Thyroid gland (tissue), 4 donors: Measurements from ENCODE around the gene ZNF556. TPM values are rescaled to one million over a fixed set of nuclear protein-coding genes. Genes with fewer than 3 reads are reported as not detected.

Experiments used
- DNase-seq, 2 donors: peaks; one replicate each; pipeline ENCODE4 v3.0.0-alpha.2; 2019
- H3K27ac ChIP-seq, 3 donors: fragments of 200-600 bp; sonication (generic); 1 replicate in 2 of 3; 2 replicates in 1 of 3; pipeline ENCODE4 v1.5.1; 2016 to 2019; ENCODE audit warnings: mild to moderate bottlenecking in 1 of 3, moderate library complexity in 1 of 3
- H3K27me3 ChIP-seq: fragments of 200-600 bp; sonication (generic); one replicate; pipeline ENCODE4 v1.5.1; 2019
- H3K36me3 ChIP-seq, 2 donors: fragments of 200-600 bp; sonication (generic); one replicate each; pipeline ENCODE4 v1.5.1; 2016 to 2019
- H3K4me1 ChIP-seq, 2 donors: fragments of 200-600 bp; sonication (generic); one replicate each; pipeline ENCODE4 v1.5.1; 2017 to 2019
- H3K4me3 ChIP-seq, 3 donors: fragments of 200-600 bp; sonication (generic); replicated peaks in 1 of 3; 1 replicate in 2 of 3; 2 replicates in 1 of 3; pipeline ENCODE4 v1.5.1; 2016; ENCODE audit warnings: mild to moderate bottlenecking in 1 of 3
- H3K9me3 ChIP-seq: fragments of 200-600 bp; sonication (generic); one replicate; pipeline ENCODE4 v1.5.1; 2017
- CTCF ChIP-seq, 6 experiments: fragments of 200-600 bp in 3 of 6; fragments of 450-650 bp in 3 of 6; sonication (generic) in 3 of 6; IDR thresholded peaks; one replicate each; pipeline ENCODE4 v1.5.1; 2016 to 2019; ENCODE audit warnings: antibody characterized with exemption in 6 of 6, mild to moderate bottlenecking in 2 of 6, inconsistent platforms in 1 of 6, moderate library complexity in 1 of 6
- POLR2A ChIP-seq, 2 donors: fragments of 450-650 bp; IDR thresholded peaks; one replicate each; pipeline ENCODE4 v1.6.1; 2017; ENCODE audit warnings: antibody characterized with exemption in 2 of 2, mild to moderate bottlenecking in 2 of 2, moderate library complexity in 1 of 2
- WGBS, 2 donors: methylation state at CpG; one replicate each; pipeline ENCODE4 v1.1.5; 2017; 5-methylcytosine and 5-hydroxymethylcytosine counted together
- intact Hi-C: fragments of 100-400 bp; cut with DNase I; formaldehyde crosslinking; loops from one replicate; pipeline ENCODE4 v1.15.1; 2023
- total RNA-seq, 4 donors: library from RNA; depleted of rRNA; stranded (reverse); fragments of >200 nt; gene quantifications; one replicate each; pipeline ENCODE4 v1.2.3, GENCODE V29; 2016

ZNF556 gene
- total RNA-seq, 4 donors from 2014 or later = not detected

GRCh38 chr19:2823646-2824045, 43.5 kb upstream of the ZNF556 start:
- no peak for DNase-seq
- H3K4me3 ChIP-seq = no peak overlapping the region
- no peaks in the 10 kb centered on the region for H3K27me3 ChIP-seq
- WGBS, 2 donors = 86 to 91% methylated on average over 4 to 8 of the region's 9 CpGs
- H3K4me1 ChIP-seq = peaks cover 6% of the 10 kb centered on the region in 2 donors
- no peak for TF ChIP-seq POLR2A (IDR thresholded peaks at IDR 0.05)
- TF ChIP-seq CTCF (IDR thresholded peaks at IDR 0.05) = no peak
- H3K9me3 ChIP-seq = no peaks in the 10 kb centered on the region
- peaks cover 10% of the 10 kb centered on the region in 2 donors for H3K36me3 ChIP-seq
- intact Hi-C loops = no loop called here
- H3K27ac ChIP-seq = no peak overlapping the region

GRCh38 chr19:2824129-2824528, 43.0 kb upstream of the ZNF556 start:
- no peak for TF ChIP-seq POLR2A (IDR thresholded peaks at IDR 0.05)
- TF ChIP-seq CTCF (IDR thresholded peaks at IDR 0.05) = no peak
- Histone ChIP-seq H3K4me3 (no peak overlapping the region), H3K27ac (no peak overlapping the region), H3K4me1 (peaks cover 6% of the 10 kb centered on the region in 2 donors), H3K36me3 (peaks cover 10% of the 10 kb centered on the region in 2 donors), H3K27me3 (no peaks in the 10 kb centered on the region), H3K9me3 (no peaks in the 10 kb centered on the region)
- intact Hi-C loops = no loop called here
- no peak for DNase-seq
- WGBS, 2 donors = 56 to 100% methylated on average over 2 to 4 of the region's 8 CpGs

GRCh38 chr19:2827022-2827421, 40.1 kb upstream of the ZNF556 start:
- Histone ChIP-seq H3K9me3 (no peaks in the 10 kb centered on the region), H3K4me3 (no peak overlapping the region), H3K27me3 (no peaks in the 10 kb centered on the region), H3K36me3 (peaks cover 10% of the 10 kb centered on the region in 2 donors), H3K4me1 (no peaks in the 10 kb centered on the region), H3K27ac (no peak overlapping the region)
- 89 to 93% methylated on average over 2 of the region's 2 CpGs for WGBS, 2 donors
- DNase-seq = no peak
- no peak for TF ChIP-seq POLR2A (IDR thresholded peaks at IDR 0.05)
- no peak for TF ChIP-seq CTCF (IDR thresholded peaks at IDR 0.05)
- intact Hi-C loops = no loop called here

GRCh38 chr19:2827840-2828489, 39.2 kb upstream of the ZNF556 start:
- intact Hi-C loops = no loop called here
- no peaks in the 10 kb centered on the region for H3K4me1 ChIP-seq
- WGBS, 2 donors = 95 to 96% methylated on average over 13 of the region's 13 CpGs
- H3K27me3 ChIP-seq = no peaks in the 10 kb centered on the region
- peaks cover 17 to 19% of the 10 kb centered on the region in 2 donors for H3K36me3 ChIP-seq
- no peak overlapping the region for H3K27ac ChIP-seq
- no peak for DNase-seq
- H3K9me3 ChIP-seq = no peaks in the 10 kb centered on the region
- TF ChIP-seq CTCF (IDR thresholded peaks at IDR 0.05) (no peak), POLR2A (IDR thresholded peaks at IDR 0.05) (no peak)
- H3K4me3 ChIP-seq = no peak overlapping the region

- intact Hi-C loops = no loop called here
- no peak for DNase-seq
- Histone ChIP-seq H3K4me3 (no peak overlapping the region), H3K36me3 (peaks cover 27 to 34% of the 10 kb centered on the region in 2 donors), H3K9me3 (no peaks in the 10 kb centered on the region), H3K27ac (no peak overlapping the region), H3K4me1 (no peaks in the 10 kb centered on the region), H3K27me3 (no peaks in the 10 kb centered on the region)
- TF ChIP-seq CTCF (IDR thresholded peaks at IDR 0.05) = no peak
- no peak for TF ChIP-seq POLR2A (IDR thresholded peaks at IDR 0.05)
- WGBS, 2 donors = 95 to 98% methylated on average over 19 of the region's 19 CpGs
Observed at GRCh38 chr19:2834294-2834871, 32.8 kb upstream of the ZNF556 start.
